GM12878 (cell line): ENCODE results near the gene MN1. TPM values are rescaled to one million over a fixed set of nuclear protein-coding genes. Genes with fewer than 3 reads are reported as not detected.

ENCODE experiments used
- ATAC-seq: fragments of 200-7000 bp; cut with Tn5 transposase; 3 replicates; pipeline ENCODE4 v1.9.1; 2020; ENCODE audit warnings: mild to moderate bottlenecking, moderate library complexity
- BruUV-seq: library from RNA; stranded (reverse); fragments of 400-500 nt; replicated peaks from 2 replicates; lab custom pipeline; 2021; lab: Mats Ljungman, UMichigan
- CTCF ChIA-PET: fragments of 300-600 bp; sonication (Branson Sonifier 250); formaldehyde crosslinking; extraction: SDS; loops from one replicate; lab custom pipeline; 2021; ENCODE audit warnings: inconsistent platforms; lab: Yijun Ruan, JAX
- POLR2A ChIA-PET: fragments of 350-600 bp; formaldehyde crosslinking; extraction: SDS; loops from one replicate; lab custom pipeline; 2021; ENCODE audit warnings: inconsistent platforms; lab: Charles Lee
- RAD21 ChIA-PET: fragments of 300-600 bp; sonication (Branson Sonifier 250); formaldehyde crosslinking; loops from one replicate; lab custom pipeline; 2023; ENCODE audit warnings: antibody characterized with exemption; ENCODE audit not compliant: unreplicated experiment; lab: Charles Lee
- SMC1A ChIA-PET: fragments of 300-600 bp; sonication (Branson Sonifier 250); formaldehyde crosslinking; loops from one replicate; lab custom pipeline; 2023; ENCODE audit not compliant: unreplicated experiment, uncharacterized antibody; lab: Charles Lee
- DNase-seq: peaks from one replicate; pipeline ENCODE4 v3.0.0-alpha.2; 2011; ENCODE audit warnings: low read depth, low spot score
- FAIRE-seq: peaks from 3 replicates; lab custom pipeline; 2011; peaks lifted over from hg19 to GRCh38; lab: Jason Lieb, UNC
- H2AFZ ChIP-seq: 2 replicates; pipeline ENCODE4 v1.6.0; 2011; ENCODE audit warnings: low read depth, low read length, control low read depth; ENCODE audit not compliant: control insufficient read depth
- H3K27ac ChIP-seq: 2 replicates; pipeline ENCODE4 v1.5.1; 2011; ENCODE audit warnings: control low read depth; ENCODE audit not compliant: control insufficient read depth, insufficient read depth
- H3K27me3 ChIP-seq, 2 experiments: replicated peaks in 1 of 2; 2 replicates each; pipeline versions ENCODE4 v1.6.0 to v1.6.1; 2011; ENCODE audit warnings: low read length in 1 of 2; ENCODE audit not compliant: control insufficient read depth in 2 of 2, insufficient read depth in 2 of 2
- H3K36me3 ChIP-seq, 2 experiments: 2 replicates each; pipeline ENCODE4 v1.5.1; 2011; ENCODE audit warnings: low read length in 1 of 2; ENCODE audit not compliant: control insufficient read depth in 2 of 2, insufficient read depth in 2 of 2
- H3K4me1 ChIP-seq: 2 replicates; pipeline ENCODE4 v1.6.1; 2011; ENCODE audit warnings: mild to moderate bottlenecking, low read length, moderate library complexity, mixed read lengths; ENCODE audit not compliant: control insufficient read depth, insufficient read depth
- H3K4me2 ChIP-seq: 2 replicates; pipeline ENCODE4 v1.6.0; 2011; ENCODE audit warnings: control low read depth; ENCODE audit not compliant: control insufficient read depth, insufficient read depth
- H3K4me3 ChIP-seq: fragments of 200-600 bp; sonication (generic); 2 replicates; pipeline ENCODE4 v1.5.1; 2016
- H3K79me2 ChIP-seq: 2 replicates; pipeline ENCODE4 v1.6.0; 2011; ENCODE audit warnings: low read length; ENCODE audit not compliant: control insufficient read depth, insufficient read depth
- H3K9ac ChIP-seq: 2 replicates; pipeline ENCODE4 v1.8.0; 2011; ENCODE audit warnings: low read length, control low read depth, mixed read lengths; ENCODE audit not compliant: control insufficient read depth, insufficient read depth
- H3K9me3 ChIP-seq: replicated peaks from 3 replicates; pipeline ENCODE4 v1.5.1; 2011; ENCODE audit warnings: mild to moderate bottlenecking, low read length; ENCODE audit not compliant: control insufficient read depth, insufficient read depth
- H4K20me1 ChIP-seq: 2 replicates; pipeline ENCODE4 v1.6.0; 2011; ENCODE audit not compliant: control insufficient read depth, insufficient read depth
- BRCA1 ChIP-seq: IDR thresholded peaks from 2 replicates; pipeline ENCODE4 v1.6.1; 2011; ENCODE audit warnings: low read depth, low read length, improper control_type of control experiment
- ESRRA ChIP-seq: IDR thresholded peaks from 2 replicates; pipeline ENCODE4 v1.6.1; 2012; ENCODE audit warnings: mild to moderate bottlenecking, low read length, improper control_type of control experiment
- HCFC1 ChIP-seq: fragments of 150-350 bp; IDR thresholded peaks from 2 replicates; pipeline ENCODE4 v1.6.1; 2014; ENCODE audit warnings: low read length
- IRF3 ChIP-seq: fragments of 450-650 bp; IDR thresholded peaks from 2 replicates; pipeline ENCODE4 v1.6.1; 2014; ENCODE audit warnings: mild to moderate bottlenecking
- MTA3 ChIP-seq: IDR thresholded peaks from 2 replicates; pipeline ENCODE4 v1.6.1; 2012; ENCODE audit warnings: low read length, inconsistent platforms, borderline replicate concordance
- NFYB ChIP-seq: IDR thresholded peaks from 2 replicates; pipeline ENCODE4 v1.6.1; 2011; ENCODE audit warnings: low read depth, mild to moderate bottlenecking, low read length, improper control_type of control experiment, moderate library complexity; ENCODE audit not compliant: insufficient read depth
- NR2C1 ChIP-seq: fragments of 450-650 bp; IDR thresholded peaks from 2 replicates; pipeline ENCODE4 v1.6.1; 2017; ENCODE audit warnings: antibody characterized with exemption, mild to moderate bottlenecking, moderate library complexity
- PAX5 ChIP-seq: IDR thresholded peaks from 2 replicates; pipeline ENCODE4 v1.6.1; 2011; ENCODE audit warnings: low read depth, low read length, borderline replicate concordance
- RBBP5 ChIP-seq: fragments of 200-600 bp; sonication (generic); conservative IDR thresholded peaks from 2 replicates; pipeline ENCODE4 v1.6.1; 2016
- RFX5 ChIP-seq: IDR thresholded peaks from 2 replicates; pipeline ENCODE4 v1.6.1; 2011; ENCODE audit warnings: low read depth, low read length, improper control_type of control experiment
- SUPT20H ChIP-seq: IDR thresholded peaks from 2 replicates; pipeline ENCODE4 v1.6.1; 2011; ENCODE audit warnings: low read depth, mild to moderate bottlenecking, low read length, moderate library complexity, borderline replicate concordance; ENCODE audit not compliant: control insufficient read depth
- YY1 ChIP-seq: IDR thresholded peaks from 2 replicates; pipeline ENCODE4 v1.6.1; 2011; ENCODE audit warnings: low read depth, mild to moderate bottlenecking, low read length
- ZBTB11 ChIP-seq: fragments of 450-650 bp; formaldehyde crosslinking; IDR thresholded peaks from 2 replicates; pipeline ENCODE4 v1.5.0; 2022; ENCODE audit warnings: mild to moderate bottlenecking, missing genetic modification characterization
- ZBTB4 ChIP-seq: fragments of 450-650 bp; formaldehyde crosslinking; IDR thresholded peaks from 2 replicates; pipeline ENCODE4 v1.4.0; 2022; ENCODE audit warnings: mild to moderate bottlenecking, moderate library complexity
- ZNF207 ChIP-seq: fragments of 450-650 bp; IDR thresholded peaks from 2 replicates; pipeline ENCODE4 v1.6.1; 2014; ENCODE audit warnings: antibody characterized with exemption, mild to moderate bottlenecking, borderline replicate concordance
- WGBS: methylation state at CpG from one replicate; pipeline ENCODE4 v1.1.6; 2016; ENCODE audit warnings: low lambda C conversion rate; ENCODE audit not compliant: insufficient replicate concordance, insufficient coverage; ENCODE audit errors: missing lambda C conversion rate; 5-methylcytosine and 5-hydroxymethylcytosine counted together
- in situ Hi-C: fragments of 300-500 bp; cut with MboI; formaldehyde crosslinking; loops from 9 replicates; pipeline ENCODE4 v1.14.3; 2018; ENCODE audit warnings: mixed read lengths
- intact Hi-C: fragments of 100-400 bp; cut with micrococcal nuclease; formaldehyde crosslinking; loops from one replicate; pipeline ENCODE4 v1.14.2; 2022; ENCODE audit not compliant: unreplicated experiment
- polyA plus RNA-seq, 11 experiments: library from polyadenylated mRNA; depleted of rRNA in 4 of 11; unstranded in 6 of 11; stranded (reverse) in 5 of 11; fragments of >200 nt; fragmentation: Nextera tagmentation in 4 of 11; fragmentation: Illumina TruSeq in 1 of 11; extraction: Ambion mirVana in 4 of 11; extraction: Trizol in 1 of 11; gene quantifications; 1 replicate in 1 of 11; 2 replicates in 10 of 11; pipeline versions ENCODE4 v1.2.1 to v1.2.3, GENCODE V29; 2011 to 2016; ENCODE audit warnings: inconsistent platforms in 2 of 11, missing spikeins in 2 of 11, low read depth in 1 of 11
- total RNA-seq, 4 experiments: library from RNA; depleted of rRNA in 3 of 4; stranded (reverse); fragments of >200 nt in 3 of 4; fragmentation: Illumina TruSeq in 1 of 4; extraction: Trizol in 1 of 4; gene quantifications; 2 replicates each; pipeline versions ENCODE4 v1.2.1 to v1.2.3, GENCODE V29; 2013 to 2021

Gene MN1
- total and polyA plus RNA-seq, 10 of the 15 experiments (the other 5 are each of a cell fraction or from before 2014, with no cell fraction given) = under 0.01 to 0.24 (median 0.03) TPM; not detected in 3

- TF ChIP-seq ZBTB4 (no peak), SUPT20H (no peak), PAX5 (no peak), YY1 (no peak)
Measured at GRCh38 chr22:27730641-27731433, 70.7 kb downstream of the MN1 start (continued).

- no peaks in the 10 kb centered on the region for H3K4me1 ChIP-seq
- no peaks in the 10 kb centered on the region for H3K36me3 ChIP-seq
- H3K9ac ChIP-seq = no peak overlapping the region
- DNase-seq = no peak
- H2AFZ ChIP-seq = no peak overlapping the region
- TF ChIP-seq RFX5 (no peak), ZBTB11 (CRISPR knock-in tag) (no peak), ESRRA (no peak), MTA3 (no peak), NFYB (no peak), RBBP5 (no peak), HCFC1 (no peak), IRF3 (no peak), ZNF207 (no peak), BRCA1 (no peak), NR2C1 (no peak)
- TF ChIP-seq, all 136 proteins: peak for 0
- Histone ChIP-seq H4K20me1 (no peaks in the 10 kb centered on the region), H3K9me3 (no peaks in the 10 kb centered on the region; the same call in 2 of the 3 replicates), H3K4me3 (no peak overlapping the region), H3K4me2 (no peak overlapping the region), H3K79me2 (no peaks in the 10 kb centered on the region), H3K27ac (no peak overlapping the region), H3K27me3 (no peaks in the 10 kb centered on the region; a peak in 1 of 4 replicates)
- intact Hi-C loops = no loop called here
- 28% methylated on average over 4 of the region's 4 CpGs for WGBS
- ChIA-PET POLR2A (no interaction called here), SMC1A (no interaction called here), CTCF (no interaction called here), RAD21 (no interaction called here)
- FAIRE-seq (no peak), ATAC-seq (no peak)
- no TSS peak for BruUV-seq
- in situ Hi-C loops = no loop called here
Measured at GRCh38 chr22:27729246-27729645, 72.3 kb downstream of the MN1 start.
